Naive thymus-derived CD4-positive, alpha-beta T cell (primary cell): ENCODE results near the gene PTX4. TPM values are rescaled to one million over a fixed set of nuclear protein-coding genes. Genes with fewer than 3 reads are reported as not detected.

Experiments used
- ATAC-seq: fragments of 150-1000 bp; cut with Tn5 transposase; 2 replicates; pipeline ENCODE4 v1.10.0; 2021; ENCODE audit warnings: mild to moderate bottlenecking, moderate library complexity
- CTCF ChIA-PET: fragments of 350-600 bp; sonication (Branson Sonifier 250); formaldehyde crosslinking; loops from one replicate; lab custom pipeline; 2021; ENCODE audit warnings: antibody characterized with exemption; lab: Charles Lee
- POLR2A ChIA-PET: fragments of 350-600 bp; sonication (Branson Sonifier 250); formaldehyde crosslinking; loops from one replicate; lab custom pipeline; 2021; ENCODE audit warnings: antibody characterized with exemption, inconsistent platforms; lab: Charles Lee
- DNase-seq, 9 donors: peaks; one replicate each; pipeline versions ENCODE4 v3.0.0 to v3.0.0-alpha.2; 2020 to 2022; ENCODE audit warnings: mixed read lengths in 1 of 9
- H3K27ac ChIP-seq: one replicate; pipeline ENCODE4 v1.7.0; 2013; ENCODE audit warnings: mild to moderate bottlenecking, low read depth, low read length, moderate library complexity
- H3K27me3 ChIP-seq, 2 donors: one replicate each; pipeline ENCODE4 v1.7.0; 2013; ENCODE audit warnings: low read length in 2 of 2, mild to moderate bottlenecking in 2 of 2, moderate library complexity in 2 of 2; ENCODE audit not compliant: control insufficient read depth in 2 of 2, insufficient read depth in 2 of 2
- H3K36me3 ChIP-seq, 3 experiments: 1 replicate in 2 of 3; 2 replicates in 1 of 3; pipeline ENCODE4 v1.7.0; 2013; ENCODE audit warnings: low read length in 3 of 3, mild to moderate bottlenecking in 3 of 3, moderate library complexity in 1 of 3; ENCODE audit not compliant: insufficient read depth in 3 of 3, control insufficient read depth in 2 of 3
- H3K4me1 ChIP-seq, 2 donors: one replicate each; pipeline ENCODE4 v1.7.0; 2013; ENCODE audit warnings: low read length in 2 of 2, mild to moderate bottlenecking in 2 of 2, moderate library complexity in 1 of 2; ENCODE audit not compliant: control insufficient read depth in 2 of 2, insufficient read depth in 2 of 2
- H3K4me3 ChIP-seq: 2 replicates; pipeline ENCODE4 v1.7.0; 2013; ENCODE audit warnings: mild to moderate bottlenecking, low read length
- H3K9me3 ChIP-seq, 3 experiments: 1 replicate in 2 of 3; 2 replicates in 1 of 3; pipeline ENCODE4 v1.7.0; 2013; ENCODE audit warnings: low read length in 3 of 3; ENCODE audit not compliant: control insufficient read depth in 2 of 3
- H3K27ac Mint-ChIP-seq, 9 donors: one replicate each; pipeline ENCODE4 v1.8.0; 2020 to 2022; ENCODE audit warnings: mixed read lengths in 9 of 9, mild to moderate bottlenecking in 8 of 9, moderate library complexity in 5 of 9, inconsistent platforms in 2 of 9
- H3K27me3 Mint-ChIP-seq, 5 donors: one replicate each; pipeline ENCODE4 v1.8.0; 2021 to 2022; ENCODE audit warnings: mixed read lengths in 5 of 5, mild to moderate bottlenecking in 1 of 5
- H3K36me3 Mint-ChIP-seq, 5 donors: one replicate each; pipeline ENCODE4 v1.8.0; 2020 to 2022; ENCODE audit warnings: mixed read lengths in 5 of 5, mild to moderate bottlenecking in 3 of 5, inconsistent platforms in 1 of 5
- H3K4me1 Mint-ChIP-seq, 7 donors: one replicate each; pipeline ENCODE4 v1.8.0; 2020 to 2022; ENCODE audit warnings: mixed read lengths in 7 of 7, mild to moderate bottlenecking in 3 of 7, inconsistent platforms in 1 of 7
- H3K4me3 Mint-ChIP-seq, 10 donors: one replicate each; pipeline ENCODE4 v1.8.0; 2020 to 2022; ENCODE audit warnings: mild to moderate bottlenecking in 10 of 10, mixed read lengths in 10 of 10, moderate library complexity in 6 of 10, inconsistent platforms in 2 of 10
- H3K9me3 Mint-ChIP-seq, 11 donors: one replicate each; pipeline ENCODE4 v1.8.0; 2020 to 2022; ENCODE audit warnings: mixed read lengths in 11 of 11, mild to moderate bottlenecking in 4 of 11, inconsistent platforms in 1 of 11, moderate library complexity in 1 of 11
- intact Hi-C, 2 donors: fragments of 100-400 bp; cut with micrococcal nuclease; formaldehyde crosslinking; loops; one replicate each; pipeline ENCODE4 v1.15.1; 2023
- polyA plus RNA-seq, 2 donors: library from polyadenylated mRNA; unstranded; fragments of 300-500 nt; fragmentation: Illumina TruSeq; gene quantifications; one replicate each; pipeline ENCODE4 v1.2.3, GENCODE V29; 2021
- total RNA-seq, 6 experiments: library from RNA in 5 of 6; stranded (reverse) in 5 of 6; gene quantifications; 1 replicate in 5 of 6; 2 replicates in 1 of 6; pipeline ENCODE4 v1.2.3 and lab custom pipeline; 2021 to 2026

The PTX4 gene
- total and polyA plus RNA-seq, 7 experiments from 2014 or later = 0.24 to 0.64 TPM; not detected in 5

DNA sequence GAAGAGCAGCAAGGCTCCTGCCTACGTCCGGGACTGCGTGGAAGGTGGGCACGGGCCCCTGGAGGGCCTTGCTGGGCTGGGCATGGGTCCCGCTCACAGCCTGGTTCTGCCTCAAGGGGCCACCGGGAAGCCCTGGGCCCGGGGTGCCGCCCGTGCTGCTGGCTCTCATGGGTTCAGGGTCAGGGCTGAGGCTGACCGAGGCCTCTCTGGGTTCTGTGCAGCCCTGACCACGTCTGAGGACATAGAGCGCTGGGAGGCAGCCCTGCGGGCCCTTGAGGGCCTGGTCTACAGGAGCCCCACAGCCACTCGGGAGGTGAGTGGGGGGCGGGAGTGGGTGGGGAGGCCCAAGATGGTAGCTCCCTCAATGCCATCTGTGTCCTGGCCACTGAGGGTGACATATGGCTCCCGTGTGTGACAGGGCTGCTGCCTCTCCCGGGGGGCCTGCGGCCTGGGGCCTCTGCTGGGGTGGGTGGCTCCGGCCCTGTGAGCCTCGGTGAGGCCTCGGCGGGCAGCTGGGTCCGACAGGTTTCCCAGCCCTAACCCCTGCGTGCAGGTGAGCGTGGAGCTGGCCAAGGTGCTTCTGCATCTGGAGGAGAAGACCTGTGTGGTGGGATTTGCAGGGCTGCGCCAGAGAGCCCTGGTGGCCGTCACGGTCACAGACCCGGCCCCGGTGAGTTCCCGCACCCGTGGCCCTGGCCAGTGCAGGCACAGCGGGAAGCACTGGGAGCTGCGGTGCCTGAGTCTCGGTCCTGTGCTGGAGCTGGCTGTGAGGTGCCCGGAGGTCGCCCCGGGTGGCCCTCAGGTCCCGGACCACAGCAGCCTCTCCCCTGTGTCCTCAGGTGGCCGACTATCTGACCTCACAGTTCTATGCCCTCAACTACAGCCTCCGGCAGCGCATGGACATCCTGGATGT is 13.6 kb upstream of the PTX4 start:
- no peak overlapping the region for H3K27ac ChIP-seq
- H3K4me1 ChIP-seq = no peaks in the 10 kb centered on the region
- Mint-ChIP-seq H3K4me1 (no peaks in the 10 kb centered on the region), H3K27ac (no peak overlapping the region), H3K4me3 (no peak overlapping the region), H3K9me3 (no peaks in the 10 kb centered on the region), H3K36me3 (peaks cover 0 to 21% (median 0%) of the 10 kb centered on the region in 5 donors), H3K27me3 (no peaks in the 10 kb centered on the region)
- ATAC-seq (no peak), DNase-seq (no peak)
- ChIA-PET CTCF (no interaction called here), POLR2A (interaction anchor here (1.6 kb wide), 1 partner anchor 9 kb away, joined by 5 read pairs; the partner anchor contains the start of gene TELO2)
- no peaks in the 10 kb centered on the region for H3K9me3 ChIP-seq
- H3K4me3 ChIP-seq = no peak overlapping the region
- H3K36me3 ChIP-seq = peaks cover 0 to 77% (median 4%) of the 10 kb centered on the region in 3 experiments
- intact Hi-C loops = no loop called here
- H3K27me3 ChIP-seq = no peaks in the 10 kb centered on the region

DNA sequence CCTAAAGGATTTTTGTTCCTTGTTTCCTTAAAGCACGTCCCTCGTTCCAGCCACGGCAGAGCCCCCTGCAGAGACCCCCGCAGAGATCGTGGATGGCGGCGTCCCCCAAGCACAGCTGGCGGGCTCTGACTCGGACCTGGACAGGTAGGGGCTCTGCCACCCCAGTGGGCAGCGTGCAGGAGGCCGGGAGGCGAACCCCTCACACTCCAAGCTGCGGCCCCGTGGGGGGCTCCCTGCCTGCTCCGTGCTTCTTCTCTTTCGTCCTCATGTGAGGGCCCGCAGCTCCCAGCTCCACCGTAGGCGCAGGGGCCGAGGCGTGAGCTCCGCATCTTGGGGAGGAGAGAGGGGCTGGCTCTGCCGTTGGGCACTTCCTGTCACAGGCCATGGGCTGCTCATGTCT is 12.9 kb upstream of the PTX4 start:
- no peak overlapping the region for H3K27ac Mint-ChIP-seq
- intact Hi-C loops = no loop called here
- peaks cover 0 to 21% (median 0%) of the 10 kb centered on the region in 5 donors for H3K36me3 Mint-ChIP-seq
- no peaks in the 10 kb centered on the region for H3K4me1 ChIP-seq
- H3K9me3 Mint-ChIP-seq = no peaks in the 10 kb centered on the region
- H3K4me1 Mint-ChIP-seq = no peaks in the 10 kb centered on the region
- H3K9me3 ChIP-seq = no peaks in the 10 kb centered on the region
- H3K36me3 ChIP-seq = peaks cover 0 to 77% (median 4%) of the 10 kb centered on the region in 3 experiments
- H3K4me3 ChIP-seq = no peak overlapping the region
- H3K27ac ChIP-seq = no peak overlapping the region
- ATAC-seq (no peak), DNase-seq (no peak)
- CTCF ChIA-PET = no interaction called here
- no peaks in the 10 kb centered on the region for H3K27me3 Mint-ChIP-seq
- H3K4me3 Mint-ChIP-seq = no peak overlapping the region
- no peaks in the 10 kb centered on the region for H3K27me3 ChIP-seq
- POLR2A ChIA-PET = interaction anchor here (1.6 kb wide), 1 partner anchor 8 kb away, joined by 5 read pairs; the partner anchor contains the start of gene TELO2

DNA sequence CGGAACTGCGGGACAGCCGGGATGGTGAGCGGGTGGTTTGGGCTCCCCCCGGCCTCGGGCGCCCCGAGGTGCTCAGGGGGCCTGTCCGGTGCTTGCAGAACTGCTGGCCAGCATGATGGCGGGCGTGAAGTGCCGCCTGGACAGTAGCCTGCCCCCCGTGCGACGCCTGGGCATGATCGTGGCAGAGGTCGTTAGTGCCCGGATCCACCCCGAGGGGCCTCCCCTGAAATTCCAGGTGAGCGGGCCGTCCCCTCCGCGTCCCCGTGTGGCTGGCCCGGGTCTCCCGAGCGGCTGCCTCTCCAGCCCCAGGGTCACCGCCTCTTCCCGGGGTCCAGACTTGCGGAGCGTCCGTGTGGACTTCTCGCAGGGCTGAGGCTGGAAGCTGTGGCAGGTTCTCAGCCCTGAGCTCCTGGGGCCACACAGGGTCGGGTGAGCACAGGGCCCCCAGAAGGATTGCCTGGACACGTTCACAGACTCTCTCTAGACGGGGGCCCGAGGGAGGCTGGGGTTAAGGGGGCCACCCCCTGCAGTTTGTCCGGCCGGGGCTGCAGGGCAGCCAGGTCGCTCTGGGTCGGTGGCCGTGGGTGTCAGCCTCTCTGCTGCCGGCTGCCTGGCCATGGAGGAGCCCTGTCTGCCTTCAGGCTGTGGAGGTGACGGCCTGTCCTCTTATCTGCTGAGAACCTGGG is 11.9 kb upstream of the PTX4 start:
- DNase-seq = no peak
- ChIA-PET CTCF (no interaction called here), POLR2A (no interaction called here)
- no peaks in the 10 kb centered on the region for H3K27me3 ChIP-seq
- Mint-ChIP-seq H3K36me3 (peaks cover 0 to 21% (median 0%) of the 10 kb centered on the region in 5 donors), H3K4me1 (no peaks in the 10 kb centered on the region), H3K9me3 (no peaks in the 10 kb centered on the region), H3K27me3 (no peaks in the 10 kb centered on the region), H3K27ac (no peak overlapping the region), H3K4me3 (no peak overlapping the region)
- peaks cover 0 to 79% (median 4%) of the 10 kb centered on the region in 3 experiments for H3K36me3 ChIP-seq
- H3K9me3 ChIP-seq = no peaks in the 10 kb centered on the region
- H3K4me3 ChIP-seq = no peak overlapping the region
- no peaks in the 10 kb centered on the region for H3K4me1 ChIP-seq
- ATAC-seq = no peak
- intact Hi-C loops = no loop called here
- no peak overlapping the region for H3K27ac ChIP-seq

DNA sequence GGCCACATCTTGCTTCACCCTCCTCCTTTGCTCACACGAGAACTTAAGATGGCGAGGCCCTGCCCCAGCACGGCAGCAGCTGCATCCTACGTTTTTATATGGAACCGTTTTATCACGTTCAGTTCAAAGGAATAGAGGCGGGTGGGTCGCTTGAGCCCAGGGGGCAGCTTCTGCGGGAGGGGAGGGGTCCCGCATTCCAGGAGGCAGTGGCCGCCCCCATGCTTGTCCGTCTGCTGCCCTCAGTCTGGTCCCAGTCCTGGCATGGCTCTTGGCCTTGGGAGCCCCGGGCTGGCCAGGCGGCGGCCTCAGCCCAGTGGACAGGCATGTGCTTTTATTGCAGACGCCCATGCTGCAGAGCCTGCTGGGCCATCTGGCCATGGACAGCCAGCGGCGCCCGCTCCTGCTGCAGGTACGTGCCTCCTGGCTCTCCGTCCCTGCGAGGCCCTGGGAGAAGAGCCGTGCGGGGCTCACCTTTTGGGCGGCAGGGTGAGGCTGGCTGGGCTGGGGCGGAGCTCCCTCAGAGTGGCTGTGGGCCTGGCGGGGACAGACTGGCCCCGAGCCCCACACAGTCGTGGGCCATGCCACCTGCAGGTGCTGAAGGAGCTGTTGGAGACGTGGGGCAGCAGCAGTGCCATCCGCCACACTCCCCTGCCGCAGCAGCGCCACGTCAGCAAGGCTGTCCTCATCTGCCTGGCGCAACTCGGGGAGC is 11.2 kb upstream of the PTX4 start:
- no peaks in the 10 kb centered on the region for H3K27me3 Mint-ChIP-seq
- H3K4me3 ChIP-seq = no peak overlapping the region
- CTCF ChIA-PET = no interaction called here
- H3K9me3 ChIP-seq = no peaks in the 10 kb centered on the region
- no peak overlapping the region for H3K27ac ChIP-seq
- DNase-seq (no peak), ATAC-seq (no peak)
- H3K36me3 Mint-ChIP-seq = peaks cover 0 to 21% (median 0%) of the 10 kb centered on the region in 5 donors
- H3K27ac Mint-ChIP-seq = no peak overlapping the region
- H3K9me3 Mint-ChIP-seq = no peaks in the 10 kb centered on the region
- intact Hi-C loops = loop anchor here in 1 of 2 donors (10.0 kb wide), 2 partner anchors 205 to 655 kb away; partner anchors contain the start of genes MAPK8IP3 and TRAF7
- H3K27me3 ChIP-seq = no peaks in the 10 kb centered on the region
- H3K4me1 ChIP-seq = no peaks in the 10 kb centered on the region
- POLR2A ChIA-PET = no interaction called here
- no peak overlapping the region for H3K4me3 Mint-ChIP-seq
- peaks cover 0 to 85% (median 4%) of the 10 kb centered on the region in 3 experiments for H3K36me3 ChIP-seq
- H3K4me1 Mint-ChIP-seq = no peaks in the 10 kb centered on the region

DNA sequence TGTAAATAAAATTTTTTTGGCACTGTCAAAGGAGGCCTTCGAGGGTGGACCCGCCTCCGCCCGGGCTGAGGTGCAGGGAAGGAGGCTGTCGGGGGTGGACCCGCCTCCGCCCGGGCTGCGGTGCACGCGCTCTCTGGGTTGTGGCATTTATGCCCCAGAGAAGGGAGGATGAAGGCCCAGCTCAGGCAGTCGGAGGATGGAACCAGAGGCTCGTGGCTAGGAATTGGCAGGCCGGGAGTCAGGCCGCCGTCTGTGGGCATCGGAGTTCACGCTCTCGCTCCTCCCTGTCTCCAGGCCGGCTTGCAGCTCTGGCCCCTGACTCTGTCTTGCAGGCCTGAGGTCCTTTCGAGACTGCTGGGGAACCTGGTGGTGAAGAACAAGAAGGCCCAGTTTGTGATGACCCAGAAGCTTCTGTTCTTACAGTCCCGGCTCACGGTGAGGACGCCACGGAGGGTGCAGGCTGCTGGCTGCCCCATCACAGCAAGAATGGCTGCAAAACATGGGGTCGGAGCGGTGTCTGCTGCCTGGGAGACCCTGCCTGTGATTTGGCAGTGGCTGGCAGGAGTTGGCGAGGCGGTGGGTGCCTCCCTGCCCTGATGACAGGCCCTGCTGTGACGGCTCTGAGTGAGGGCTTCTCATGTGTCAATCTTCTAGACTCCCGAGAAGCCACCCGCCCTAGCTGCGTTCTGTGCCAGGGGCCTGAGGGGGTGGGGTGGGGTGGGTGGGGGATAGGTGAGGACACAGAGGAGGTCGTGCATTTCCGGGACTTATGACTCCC is 10.3 kb upstream of the PTX4 start:
- Mint-ChIP-seq H3K27me3 (no peaks in the 10 kb centered on the region), H3K9me3 (no peaks in the 10 kb centered on the region), H3K36me3 (peaks cover 0 to 21% (median 0%) of the 10 kb centered on the region in 5 donors), H3K4me1 (peaks cover 0 to 5% (median 0%) of the 10 kb centered on the region in 7 donors), H3K4me3 (no peak overlapping the region), H3K27ac (no peak overlapping the region)
- intact Hi-C loops = loop anchor here in 1 of 2 donors (10.0 kb wide), 2 partner anchors 206 to 656 kb away; partner anchors contain the start of genes MAPK8IP3 and TRAF7
- ChIA-PET POLR2A (interaction anchor here (0.5 to 0.6 kb wide), 2 partner anchors 36 to 65 kb away, joined by 3 to 6 read pairs; no protein-coding TSS in a partner anchor), CTCF (no interaction called here)
- Histone ChIP-seq H3K9me3 (no peaks in the 10 kb centered on the region), H3K4me1 (peaks cover 1 to 4% of the 10 kb centered on the region in 2 donors), H3K27ac (no peak overlapping the region), H3K4me3 (no peak overlapping the region), H3K36me3 (peaks cover 0 to 92% (median 4%) of the 10 kb centered on the region in 3 experiments), H3K27me3 (no peaks in the 10 kb centered on the region)
- DNase-seq (no peak), ATAC-seq (no peak)
